Activated CD4-positive, alpha-beta T cell treated with anti-CD3 and anti-CD28 coated beads, Interleukin-2, amount 10 ng/mL, durations not matched to agents 7 days and 5 days (primary cell): Measurements from ENCODE around the gene PHF23. TPM values are rescaled to one million over a fixed set of nuclear protein-coding genes. Genes with fewer than 3 reads are reported as not detected.

Experiments
- CTCF ChIA-PET: fragments of 350-600 bp; sonication (Branson Sonifier 250); formaldehyde crosslinking; loops from one replicate; lab custom pipeline; 2021; ENCODE audit warnings: antibody characterized with exemption; lab: Charles Lee
- POLR2A ChIA-PET: fragments of 350-600 bp; sonication (Branson Sonifier 250); formaldehyde crosslinking; loops from one replicate; lab custom pipeline; 2021; ENCODE audit warnings: antibody characterized with exemption; lab: Charles Lee
- DNase-seq: peaks from one replicate; pipeline ENCODE4 v3.0.0-alpha.2; 2020
- H3K27ac Mint-ChIP-seq: one replicate; pipeline ENCODE4 v1.8.0; 2021; ENCODE audit warnings: mild to moderate bottlenecking, moderate library complexity, mixed read lengths
- H3K27me3 Mint-ChIP-seq: one replicate; pipeline ENCODE4 v1.8.0; 2021; ENCODE audit warnings: mixed read lengths
- H3K36me3 Mint-ChIP-seq: one replicate; pipeline ENCODE4 v1.8.0; 2021; ENCODE audit warnings: low read depth, mixed read lengths
- H3K4me1 Mint-ChIP-seq: one replicate; pipeline ENCODE4 v1.8.0; 2021; ENCODE audit warnings: mixed read lengths
- H3K4me3 Mint-ChIP-seq: one replicate; pipeline ENCODE4 v1.8.0; 2021; ENCODE audit warnings: mild to moderate bottlenecking, moderate library complexity, mixed read lengths
- H3K9me3 Mint-ChIP-seq: one replicate; pipeline ENCODE4 v1.8.0; 2021; ENCODE audit warnings: mixed read lengths
- total RNA-seq, 2 experiments: library from RNA; stranded (reverse); gene quantifications; one replicate each; pipeline ENCODE4 v1.2.3, GENCODE V29; 2021

Gene PHF23
- total RNA-seq, 2 experiments from 2014 or later, result 55.9 to 59.2 TPM

DNA sequence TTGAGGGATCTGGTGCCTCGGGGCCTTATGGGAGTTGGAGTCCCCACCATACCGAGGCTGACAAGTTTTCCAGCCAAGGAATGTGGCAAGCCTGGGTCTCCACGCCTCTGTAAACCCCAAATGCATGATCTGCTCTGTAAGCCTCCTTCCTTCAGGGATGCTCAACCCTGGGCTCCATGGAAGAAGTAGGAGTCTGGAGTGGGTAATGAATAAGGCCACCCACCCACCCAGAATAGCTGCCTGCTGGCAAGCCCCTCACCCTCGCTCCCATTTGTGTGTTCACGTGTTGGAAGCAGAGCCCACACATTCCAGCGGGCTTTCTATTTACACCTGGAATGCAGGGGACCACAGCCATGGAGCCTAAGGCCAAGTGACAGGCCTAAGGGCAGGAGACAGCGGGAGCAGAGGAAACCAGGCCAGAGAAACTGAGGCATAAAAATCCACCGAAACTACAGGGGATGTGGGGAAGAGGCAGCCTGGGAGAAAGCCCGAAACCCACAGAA is 24.1 kb downstream of the PHF23 start:
- Mint-ChIP-seq H3K36me3 (no peaks in the 10 kb centered on the region), H3K4me1 (peaks cover 67% of the 10 kb centered on the region), H3K27me3 (peaks cover 10% of the 10 kb centered on the region), H3K27ac (peak overlapping the region; percentile 89), H3K4me3 (peak overlapping the region; percentile 77), H3K9me3 (no peaks in the 10 kb centered on the region)
- ChIA-PET POLR2A (no interaction called here), CTCF (interaction anchor here (0.9 to 2.0 kb wide), 6 partner anchors 9 to 169 kb away, joined by 3 to 7 read pairs (median 4); partner anchors contain the start of gene DVL2)
- no peak for DNase-seq

GRCh38 chr17:7214300-7215135 is 24.7 kb downstream of the PHF23 start:
- Mint-ChIP-seq H3K27ac (peak overlapping the region; percentile 89), H3K9me3 (no peaks in the 10 kb centered on the region), H3K27me3 (peaks cover 15% of the 10 kb centered on the region), H3K4me3 (peak overlapping the region; percentile 77), H3K36me3 (no peaks in the 10 kb centered on the region), H3K4me1 (peaks cover 68% of the 10 kb centered on the region)
- DNase-seq, result peak; percentile 99
- POLR2A ChIA-PET, result no interaction called here
- CTCF ChIA-PET, result interaction anchor here (0.7 to 2.0 kb wide), 11 partner anchors 10 to 194 kb away, joined by 3 to 7 read pairs (median 3); partner anchors contain the start of genes DVL2 and PHF23

- ChIA-PET POLR2A (no interaction called here), CTCF (interaction anchor here (0.7 to 2.0 kb wide), 9 partner anchors 10 to 193 kb away, joined by 3 to 7 read pairs (median 3); partner anchors contain the start of genes DVL2 and PHF23)
- H3K4me3 Mint-ChIP-seq, result peak overlapping the region; percentile 77
- no peaks in the 10 kb centered on the region for H3K36me3 Mint-ChIP-seq
- H3K27ac Mint-ChIP-seq, result peak overlapping the region; percentile 89
- peaks cover 62% of the 10 kb centered on the region for H3K4me1 Mint-ChIP-seq
- H3K9me3 Mint-ChIP-seq, result no peaks in the 10 kb centered on the region
- peak; percentile 81 for DNase-seq
- H3K27me3 Mint-ChIP-seq, result peaks cover 15% of the 10 kb centered on the region
Observed at GRCh38 chr17:7213895-7214299, 25.4 kb downstream of the PHF23 start.

DNA sequence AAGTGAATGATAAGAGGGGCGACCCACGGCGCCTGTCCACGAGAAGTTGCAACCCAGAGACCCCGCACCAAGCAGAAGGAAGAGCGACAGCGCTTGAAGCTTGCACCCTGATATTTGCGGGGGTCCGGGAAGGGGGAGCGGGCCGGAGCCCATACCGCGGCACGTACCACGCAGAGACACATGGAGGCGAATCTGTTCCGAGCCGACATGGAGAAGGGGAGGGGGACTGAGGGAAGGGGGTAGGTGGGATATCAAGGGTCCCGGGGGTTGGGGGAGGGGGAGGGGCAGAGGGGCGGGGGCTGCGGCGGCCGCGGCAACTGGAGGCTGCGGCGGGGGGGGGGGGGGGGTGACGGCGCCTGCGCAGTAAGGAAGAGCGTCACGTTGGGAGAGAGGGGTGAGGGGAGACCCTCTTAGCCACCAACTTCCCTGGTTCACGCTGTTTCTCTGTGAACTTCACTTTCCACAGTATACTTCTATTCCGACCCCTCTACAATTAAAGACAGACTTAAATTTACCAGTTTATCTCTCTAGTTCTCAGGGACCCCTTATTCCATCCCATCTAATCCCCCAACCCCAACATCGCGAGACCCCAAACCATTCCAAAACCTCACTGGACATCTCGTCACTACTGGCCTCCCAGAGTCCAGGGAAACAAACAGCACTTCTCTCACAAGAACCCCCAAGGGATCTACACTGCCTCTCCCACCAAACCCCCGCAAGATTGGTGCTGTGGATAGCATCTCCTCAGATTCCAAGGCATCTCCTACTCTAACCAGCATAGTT is 27.6 kb downstream of the PHF23 start:
- no peak for DNase-seq
- Mint-ChIP-seq H3K27ac (no peak overlapping the region), H3K36me3 (no peaks in the 10 kb centered on the region), H3K4me3 (no peak overlapping the region), H3K27me3 (peaks cover 15% of the 10 kb centered on the region), H3K4me1 (peaks cover 48% of the 10 kb centered on the region), H3K9me3 (no peaks in the 10 kb centered on the region)
- POLR2A ChIA-PET, result no interaction called here
- CTCF ChIA-PET, result no interaction called here

GRCh38 chr17:7208754-7209460 is 30.4 kb downstream of the PHF23 start:
- CTCF ChIA-PET, result interaction anchor here (1.5 kb wide), 1 partner anchor 10 kb away, joined by 3 read pairs; no protein-coding TSS in a partner anchor
- POLR2A ChIA-PET, result no interaction called here
- no peak overlapping the region for H3K27ac Mint-ChIP-seq

GRCh38 chr17:7208027-7208571 is 31.2 kb downstream of the PHF23 start:
- peaks cover 47% of the 10 kb centered on the region for H3K4me1 Mint-ChIP-seq
- peaks cover 15% of the 10 kb centered on the region for H3K27me3 Mint-ChIP-seq
- H3K9me3 Mint-ChIP-seq, result no peaks in the 10 kb centered on the region
- H3K36me3 Mint-ChIP-seq, result peaks cover under 1% of the 10 kb centered on the region
- CTCF ChIA-PET, result interaction anchor here (0.7 to 1.6 kb wide), 2 partner anchors 12 to 128 kb away, joined by 3 read pairs; partner anchors contain the start of gene ACAP1
- no peak overlapping the region for H3K27ac Mint-ChIP-seq
- no peak for DNase-seq
- no peak overlapping the region for H3K4me3 Mint-ChIP-seq
- POLR2A ChIA-PET, result no interaction called here

More at GRCh38 chr17:7208754-7209460, 30.4 kb downstream of the PHF23 start:
- Mint-ChIP-seq H3K27me3 (peaks cover 15% of the 10 kb centered on the region), H3K9me3 (no peaks in the 10 kb centered on the region), H3K4me3 (no peak overlapping the region), H3K4me1 (peaks cover 49% of the 10 kb centered on the region), H3K36me3 (no peaks in the 10 kb centered on the region)
- no peak for DNase-seq

- peaks cover 14% of the 10 kb centered on the region for H3K27me3 Mint-ChIP-seq
- peaks cover 2% of the 10 kb centered on the region for H3K36me3 Mint-ChIP-seq
- H3K9me3 Mint-ChIP-seq, result no peaks in the 10 kb centered on the region
- CTCF ChIA-PET, result interaction anchor here (0.7 to 1.6 kb wide), 5 partner anchors 11 to 129 kb away, joined by 3 to 4 read pairs (median 3); partner anchors contain the start of gene ACAP1
- H3K4me1 Mint-ChIP-seq, result peaks cover 45% of the 10 kb centered on the region
- no peak overlapping the region for H3K4me3 Mint-ChIP-seq
- POLR2A ChIA-PET, result no interaction called here
- no peak for DNase-seq
- H3K27ac Mint-ChIP-seq, result no peak overlapping the region
Observed at GRCh38 chr17:7207120-7208001, 31.9 kb downstream of the PHF23 start.

- Mint-ChIP-seq H3K27me3 (peaks cover 6% of the 10 kb centered on the region), H3K4me3 (peak overlapping the region; percentile 69), H3K27ac (peak overlapping the region; percentile 86), H3K36me3 (peaks cover 2% of the 10 kb centered on the region), H3K4me1 (peaks cover 37% of the 10 kb centered on the region), H3K9me3 (no peaks in the 10 kb centered on the region)
- ChIA-PET POLR2A (no interaction called here), CTCF (interaction anchor here (1.0 kb wide), 1 partner anchor 10 kb away, joined by 4 read pairs; no protein-coding TSS in a partner anchor)
- no peak for DNase-seq
Observed at GRCh38 chr17:7205561-7205960, 33.7 kb downstream of the PHF23 start.

- H3K4me1 Mint-ChIP-seq, result peaks cover 34% of the 10 kb centered on the region
- H3K27me3 Mint-ChIP-seq, result peaks cover 2% of the 10 kb centered on the region
- no peaks in the 10 kb centered on the region for H3K9me3 Mint-ChIP-seq
- POLR2A ChIA-PET, result no interaction called here
- peaks cover 2% of the 10 kb centered on the region for H3K36me3 Mint-ChIP-seq
- peak overlapping the region; percentile 69 for H3K4me3 Mint-ChIP-seq
- H3K27ac Mint-ChIP-seq, result peak overlapping the region; percentile 86
- DNase-seq, result peak; percentile 93
- CTCF ChIA-PET, result interaction anchor here (0.7 kb wide), 1 partner anchor 41 kb away, joined by 3 read pairs; no protein-coding TSS in a partner anchor
Observed at GRCh38 chr17:7204828-7205461, 34.3 kb downstream of the PHF23 start.

GRCh38 chr17:7204336-7204735 is 34.9 kb downstream of the PHF23 start:
- no peaks in the 10 kb centered on the region for H3K27me3 Mint-ChIP-seq
- no peak for DNase-seq
- CTCF ChIA-PET, result interaction anchor here (0.7 to 1.2 kb wide), 3 partner anchors 10 to 41 kb away, joined by 3 read pairs; no protein-coding TSS in a partner anchor

More at GRCh38 chr17:7204336-7204735, 34.9 kb downstream of the PHF23 start:
- H3K4me3 Mint-ChIP-seq, result peak overlapping the region; percentile 69
- H3K36me3 Mint-ChIP-seq, result peaks cover 2% of the 10 kb centered on the region
- POLR2A ChIA-PET, result no interaction called here
- no peaks in the 10 kb centered on the region for H3K9me3 Mint-ChIP-seq
- H3K4me1 Mint-ChIP-seq, result peaks cover 34% of the 10 kb centered on the region
- peak overlapping the region; percentile 86 for H3K27ac Mint-ChIP-seq
